Ovary (tissue), 9 donors: ENCODE results near the gene INCENP. TPM values are rescaled to one million over a fixed set of nuclear protein-coding genes. Genes with fewer than 3 reads are reported as not detected.

Source experiments
- DNase-seq, 5 donors: peaks; one replicate each; pipeline ENCODE4 v3.0.0-alpha.2; 2019 to 2020
- H3K27ac ChIP-seq, 2 donors: fragments of 200-600 bp; one replicate each; pipeline versions ENCODE4 v1.5.1 to v1.8.0; 2019 to 2022
- H3K27me3 ChIP-seq: fragments of 200-600 bp; one replicate; pipeline ENCODE4 v1.8.0; 2022
- H3K36me3 ChIP-seq: fragments of 200-600 bp; sonication (generic); one replicate; pipeline ENCODE4 v1.5.1; 2019
- H3K4me1 ChIP-seq: one replicate; pipeline ENCODE4 v1.8.1; 2013; ENCODE audit warnings: mild to moderate bottlenecking, moderate library complexity; ENCODE audit not compliant: insufficient read depth
- H3K4me3 ChIP-seq: fragments of 200-600 bp; sonication (generic); one replicate; pipeline ENCODE4 v1.5.1; 2017
- H3K9me3 ChIP-seq, 2 donors: fragments of 200-600 bp in 1 of 2; sonication (generic) in 1 of 2; one replicate each; pipeline versions ENCODE4 v1.5.1 to v1.8.1; 2013 to 2019; ENCODE audit warnings: mild to moderate bottlenecking in 1 of 2, moderate library complexity in 1 of 2
- EP300 ChIP-seq: sonication (generic); formaldehyde crosslinking; IDR thresholded peaks from one replicate; pipeline ENCODE4 v1.6.1; 2017; ENCODE audit warnings: antibody characterized with exemption
- POLR2A ChIP-seq: fragments of 450-650 bp; IDR thresholded peaks from one replicate; pipeline ENCODE4 v1.6.1; 2017; ENCODE audit warnings: antibody characterized with exemption, mild to moderate bottlenecking, moderate library complexity
- WGBS, 3 donors: extraction: QIAGEN DNeasy Blood & Tissue Kit in 1 of 3; methylation state at CpG; one replicate each; pipeline versions ENCODE4 v1.1.5 to v1.1.7; 2013 to 2017; 5-methylcytosine and 5-hydroxymethylcytosine counted together
- intact Hi-C, 4 donors: fragments of 100-400 bp; cut with DNase I; formaldehyde crosslinking; loops; one replicate each; pipeline versions ENCODE4 v1.11.0 to v1.15.1; 2022 to 2023
- polyA plus RNA-seq, 2 donors: library from polyadenylated mRNA; stranded (reverse); fragments of 200-250 nt in 1 of 2; fragments of 350-450 nt in 1 of 2; fragmentation: Illumina TruSeq in 1 of 2; extraction: RNeasy Lipid Tissue Mini Kit (QIAGEN cat#74804) in 1 of 2; gene quantifications; one replicate each; pipeline ENCODE4 v1.2.3, GENCODE V29; 2013 to 2014
- total RNA-seq, 7 donors: library from RNA; depleted of rRNA in 2 of 7; stranded (reverse); fragments of >200 nt in 2 of 7; fragmentation: NEBNext Ultra II Directional in 3 of 7; extraction: Animal tissue kit (Norgen Biotek cat#: 25700) in 3 of 7; gene quantifications; one replicate each; pipeline versions ENCODE4 v1.1.0 to v1.2.4, GENCODE V29; 2016 to 2023
- TF ChIP-seq, protein P1 (sequence below), 3 donors: fragments of 450-650 bp in 2 of 3; fragments of 200-600 bp in 1 of 3; IDR thresholded peaks; one replicate each; pipeline versions ENCODE4 v1.5.1 to v1.8.0; 2016 to 2022; ENCODE audit warnings: antibody characterized with exemption in 3 of 3, mild to moderate bottlenecking in 1 of 3
- donor health status: DM: no; HTN: no; CAD: no; lungs with moderate emphysema.
- donor health status: DM: no; HTN: no; CAD: no.
- donor health status: Bipolar disorder and iron deficiency.
- donor health status: DM: yes; HTN: yes; CAD: no.
- donor health status: DM: no; HTN: no; CAD: no.
- donor health status: DM: yes; HTN: yes; CAD: no.

Gene INCENP
- total and polyA plus RNA-seq, 9 donors: 6.6 to 20.0 (median 14.6) TPM

DNA sequence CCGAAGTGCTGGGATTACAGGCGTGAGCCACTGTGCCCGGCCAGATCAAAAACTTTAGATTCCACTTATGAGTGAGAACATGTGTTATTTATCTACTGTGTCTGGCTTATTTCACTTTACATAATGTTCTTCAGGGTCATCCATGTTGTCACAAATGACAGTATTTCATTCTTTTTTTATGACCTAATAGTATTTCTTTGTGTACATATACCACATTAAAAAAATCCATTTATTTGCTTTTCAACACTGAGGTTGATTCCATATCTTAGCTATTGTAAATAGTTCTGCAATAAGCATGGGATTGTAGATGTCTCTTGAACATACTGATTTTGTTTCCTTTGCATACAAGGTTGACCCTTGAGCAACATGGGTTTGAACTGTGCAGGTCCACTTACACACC is 53.0 kb downstream of the INCENP start:
- H3K9me3 ChIP-seq: no peaks in the 10 kb centered on the region
- DNase-seq: no peak
- intact Hi-C loops: no loop called here
- H3K27me3 ChIP-seq: no peaks in the 10 kb centered on the region
- H3K36me3 ChIP-seq: no peaks in the 10 kb centered on the region
- H3K4me3 ChIP-seq: no peak overlapping the region
- WGBS, 3 donors: 74% methylated on average over 3 of the region's 3 CpGs
- TF ChIP-seq, protein P1, sequence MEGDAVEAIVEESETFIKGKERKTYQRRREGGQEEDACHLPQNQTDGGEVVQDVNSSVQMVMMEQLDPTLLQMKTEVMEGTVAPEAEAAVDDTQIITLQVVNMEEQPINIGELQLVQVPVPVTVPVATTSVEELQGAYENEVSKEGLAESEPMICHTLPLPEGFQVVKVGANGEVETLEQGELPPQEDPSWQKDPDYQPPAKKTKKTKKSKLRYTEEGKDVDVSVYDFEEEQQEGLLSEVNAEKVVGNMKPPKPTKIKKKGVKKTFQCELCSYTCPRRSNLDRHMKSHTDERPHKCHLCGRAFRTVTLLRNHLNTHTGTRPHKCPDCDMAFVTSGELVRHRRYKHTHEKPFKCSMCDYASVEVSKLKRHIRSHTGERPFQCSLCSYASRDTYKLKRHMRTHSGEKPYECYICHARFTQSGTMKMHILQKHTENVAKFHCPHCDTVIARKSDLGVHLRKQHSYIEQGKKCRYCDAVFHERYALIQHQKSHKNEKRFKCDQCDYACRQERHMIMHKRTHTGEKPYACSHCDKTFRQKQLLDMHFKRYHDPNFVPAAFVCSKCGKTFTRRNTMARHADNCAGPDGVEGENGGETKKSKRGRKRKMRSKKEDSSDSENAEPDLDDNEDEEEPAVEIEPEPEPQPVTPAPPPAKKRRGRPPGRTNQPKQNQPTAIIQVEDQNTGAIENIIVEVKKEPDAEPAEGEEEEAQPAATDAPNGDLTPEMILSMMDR (IDR thresholded peaks at IDR 0.05): no peak
- TF ChIP-seq POLR2A (no peak), EP300 (no peak)
- no peak overlapping the region for H3K27ac ChIP-seq
- no peaks in the 10 kb centered on the region for H3K4me1 ChIP-seq

DNA sequence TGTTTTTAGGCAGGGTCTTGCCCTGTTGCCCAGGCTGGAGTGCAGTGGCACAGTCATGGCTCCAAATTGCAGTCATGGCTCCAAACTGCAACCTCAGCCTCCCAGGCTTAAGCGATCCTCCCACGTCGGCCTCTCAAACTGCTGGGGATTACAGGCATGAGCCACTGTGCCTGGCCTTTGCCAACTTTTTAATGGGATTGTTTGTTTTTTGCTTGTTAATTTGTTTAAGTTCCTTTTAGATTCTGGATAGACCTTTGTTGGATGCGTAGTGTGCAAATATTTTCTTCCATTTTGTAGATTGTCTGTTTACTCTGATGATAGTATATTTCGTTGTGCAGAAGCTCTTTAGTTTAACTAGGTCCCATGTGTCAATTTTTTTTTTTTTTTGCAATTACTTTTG is 56.2 kb downstream of the INCENP start:
- Histone ChIP-seq H3K27me3 (no peaks in the 10 kb centered on the region), H3K4me1 (no peaks in the 10 kb centered on the region), H3K4me3 (no peak overlapping the region), H3K27ac (no peak overlapping the region), H3K9me3 (no peaks in the 10 kb centered on the region), H3K36me3 (no peaks in the 10 kb centered on the region)
- no peak for TF ChIP-seq POLR2A
- TF ChIP-seq, protein P1 (IDR thresholded peaks at IDR 0.05): no peak
- TF ChIP-seq EP300: no peak
- no peak for DNase-seq
- intact Hi-C loops: no loop called here
- 83 to 86% (median 86%) methylated on average over 5 of the region's 5 CpGs for WGBS, 3 donors

DNA sequence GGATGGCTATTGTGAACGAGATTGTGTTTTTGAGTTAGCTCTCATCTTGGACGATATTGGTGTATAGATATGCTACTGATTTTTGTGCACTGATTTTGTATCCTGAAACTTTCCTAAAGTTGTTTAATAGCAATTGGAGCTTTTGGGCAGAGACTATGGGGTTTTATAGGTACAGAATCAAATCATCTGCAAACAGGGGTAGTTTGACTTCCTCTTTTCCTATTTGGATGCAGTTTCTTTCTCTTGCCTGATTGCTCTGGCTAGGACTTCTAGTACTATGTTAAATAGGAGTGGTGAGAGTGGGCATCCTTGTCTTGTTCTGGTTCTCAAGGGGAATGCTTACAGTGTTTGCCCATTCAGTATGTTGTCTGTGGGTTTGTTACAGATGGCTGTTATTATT is 57.3 kb downstream of the INCENP start:
- intact Hi-C loops: no loop called here
- Histone ChIP-seq H3K27ac (no peak overlapping the region), H3K27me3 (no peaks in the 10 kb centered on the region), H3K4me3 (no peak overlapping the region), H3K9me3 (no peaks in the 10 kb centered on the region), H3K4me1 (no peaks in the 10 kb centered on the region), H3K36me3 (no peaks in the 10 kb centered on the region)
- WGBS, 3 donors: 61 to 83% (median 62%) methylated on average over 2 of the region's 2 CpGs
- no peak for TF ChIP-seq EP300
- no peak for TF ChIP-seq POLR2A
- TF ChIP-seq, protein P1 (IDR thresholded peaks at IDR 0.05): no peak
- DNase-seq: no peak

DNA sequence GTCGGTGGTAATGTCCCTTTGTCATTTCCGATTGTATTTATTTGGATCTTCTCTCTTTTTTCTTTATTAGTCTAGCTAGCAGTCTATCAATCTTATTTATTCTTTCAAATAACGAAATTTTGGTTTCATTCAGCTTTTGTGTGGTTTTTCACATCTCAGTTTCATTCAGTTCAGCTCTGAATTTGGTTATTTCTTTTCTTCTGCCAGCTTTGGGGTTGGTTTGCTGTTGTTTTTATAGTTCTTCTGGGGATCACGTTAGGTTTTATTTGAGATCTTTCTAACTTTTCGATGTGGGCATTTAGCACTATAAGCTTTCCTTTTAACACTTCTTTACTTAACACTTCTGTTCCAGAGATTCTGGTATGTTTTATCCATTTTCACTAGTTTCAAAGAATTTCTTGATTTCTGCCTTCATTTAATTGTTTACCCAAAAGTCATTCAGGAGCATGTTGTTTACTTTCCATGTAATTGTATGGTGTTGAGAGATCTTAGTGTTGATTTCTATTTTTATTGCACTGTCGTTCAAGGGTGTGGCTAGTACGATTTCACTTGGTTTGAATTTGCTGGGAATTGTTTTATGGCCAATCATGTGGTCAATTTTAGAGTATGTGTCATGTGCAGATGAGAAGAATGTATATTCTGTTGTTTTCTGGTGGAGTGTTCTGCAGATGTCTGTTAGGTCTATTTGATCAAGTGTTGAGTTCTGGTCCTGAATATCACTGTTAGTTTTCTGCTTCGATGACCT is 58.5 kb downstream of the INCENP start:
- no peak overlapping the region for H3K4me3 ChIP-seq
- no peak for TF ChIP-seq EP300
- no peak for TF ChIP-seq POLR2A
- TF ChIP-seq, protein P1 (IDR thresholded peaks at IDR 0.05): no peak
- DNase-seq: no peak
- H3K27me3 ChIP-seq: no peaks in the 10 kb centered on the region
- H3K27ac ChIP-seq: no peak overlapping the region
- intact Hi-C loops: no loop called here
- H3K36me3 ChIP-seq: no peaks in the 10 kb centered on the region
- H3K4me1 ChIP-seq: no peaks in the 10 kb centered on the region
- 59 to 66% (median 59%) methylated on average over 8 of the region's 8 CpGs for WGBS, 3 donors
- no peaks in the 10 kb centered on the region for H3K9me3 ChIP-seq
